ENCODE measurements around the gene BRSK2. TPM values are rescaled to one million over a fixed set of nuclear protein-coding genes. Genes with fewer than 3 reads are reported as not detected.

The BRSK2 gene
- total and polyA plus RNA-seq, 2 experiments from 2014 or later: 4.7 to 13.6 TPM

- Histone ChIP-seq H3K4me3 (no peak overlapping the region), H3K27ac (no peak overlapping the region), H3K9me2 (replicated peaks; ENCODE audit: insufficient read depth) (no peaks in the 10 kb centered on the region), H3K27me3 (no peaks in the 10 kb centered on the region), H3K36me3 (replicated peaks; ENCODE audit: insufficient read depth, low read depth) (no peaks in the 10 kb centered on the region), H3K9me3 (ENCODE audit: low read depth) (no peaks in the 10 kb centered on the region), H3K4me1 (ENCODE audit: insufficient read depth) (no peaks in the 10 kb centered on the region), H3K4me2 (no peak overlapping the region), H2AFZ (no peak overlapping the region), H4K20me1 (ENCODE audit: insufficient read depth, poor library complexity, severe bottlenecking) (no peaks in the 10 kb centered on the region), H3K79me2 (no peaks in the 10 kb centered on the region)
- WGBS (ENCODE audit: low lambda C conversion rate, missing lambda C conversion rate): 94% methylated on average over 13 of the region's 14 CpGs
- no peak for TF ChIP-seq EZH2phosphoT487 (IDR thresholded peaks at IDR 0.05; ENCODE audit: low read depth, severe bottlenecking, unreplicated experiment)
- TF ChIP-seq CTCF (IDR thresholded peaks at IDR 0.05; ENCODE audit: poor library complexity): no peak
- no peak for TF ChIP-seq EZH2 (IDR thresholded peaks at IDR 0.05; ENCODE audit: borderline replicate concordance)
- no peak for DNase-seq (ENCODE audit: low spot score)
These were observed 69.5 kb downstream of the BRSK2 start for GRCh38 chr11:1459219-1459575.

GRCh38 chr11:1459764-1460395 lies 70.1 kb downstream of the BRSK2 start:
- no peak overlapping the region for H3K4me2 ChIP-seq
- no peaks in the 10 kb centered on the region for H3K27me3 ChIP-seq
- DNase-seq (ENCODE audit: low spot score): no peak
- no peaks in the 10 kb centered on the region for H3K4me1 ChIP-seq (ENCODE audit: insufficient read depth)
- no peaks in the 10 kb centered on the region for H4K20me1 ChIP-seq (ENCODE audit: insufficient read depth, poor library complexity, severe bottlenecking)
- 77% methylated on average over 18 of the region's 29 CpGs for WGBS (ENCODE audit: low lambda C conversion rate, missing lambda C conversion rate)
- no peaks in the 10 kb centered on the region for H3K36me3 ChIP-seq (replicated peaks; ENCODE audit: insufficient read depth, low read depth)
- no peak overlapping the region for H3K4me3 ChIP-seq
- H3K9me2 ChIP-seq (replicated peaks; ENCODE audit: insufficient read depth): no peaks in the 10 kb centered on the region
- no peak overlapping the region for H2AFZ ChIP-seq
- no peak overlapping the region for H3K27ac ChIP-seq
- no peak for TF ChIP-seq EZH2 (IDR thresholded peaks at IDR 0.05; ENCODE audit: borderline replicate concordance)
- no peak for TF ChIP-seq CTCF (IDR thresholded peaks at IDR 0.05; ENCODE audit: poor library complexity)
- TF ChIP-seq EZH2phosphoT487 (IDR thresholded peaks at IDR 0.05; ENCODE audit: low read depth, severe bottlenecking, unreplicated experiment): no peak
- H3K79me2 ChIP-seq: no peaks in the 10 kb centered on the region
- H3K9me3 ChIP-seq (ENCODE audit: low read depth): no peaks in the 10 kb centered on the region

GRCh38 chr11:1460396-1460985 lies 70.8 kb downstream of the BRSK2 start:
- Histone ChIP-seq H4K20me1 (ENCODE audit: insufficient read depth, poor library complexity, severe bottlenecking) (no peaks in the 10 kb centered on the region), H2AFZ (no peak overlapping the region), H3K27me3 (no peaks in the 10 kb centered on the region), H3K79me2 (no peaks in the 10 kb centered on the region), H3K4me2 (no peak overlapping the region), H3K36me3 (replicated peaks; ENCODE audit: insufficient read depth, low read depth) (no peaks in the 10 kb centered on the region), H3K27ac (no peak overlapping the region), H3K9me3 (ENCODE audit: low read depth) (no peaks in the 10 kb centered on the region), H3K4me1 (ENCODE audit: insufficient read depth) (no peaks in the 10 kb centered on the region), H3K4me3 (no peak overlapping the region), H3K9me2 (replicated peaks; ENCODE audit: insufficient read depth) (no peaks in the 10 kb centered on the region)
- DNase-seq (ENCODE audit: low spot score): no peak
- 93% methylated on average over 34 of the region's 44 CpGs for WGBS (ENCODE audit: low lambda C conversion rate, missing lambda C conversion rate)
- TF ChIP-seq EZH2 (IDR thresholded peaks at IDR 0.05; ENCODE audit: borderline replicate concordance) (no peak), CTCF (IDR thresholded peaks at IDR 0.05; ENCODE audit: poor library complexity) (no peak), EZH2phosphoT487 (IDR thresholded peaks at IDR 0.05; ENCODE audit: low read depth, severe bottlenecking, unreplicated experiment) (no peak)
